ENCODE measurements around the gene ERG. TPM values are rescaled to one million over a fixed set of nuclear protein-coding genes. Genes with fewer than 3 reads are reported as not detected.

ERG gene
- total RNA-seq, 1 donor from 2014 or later, result 6.8 TPM

DNA sequence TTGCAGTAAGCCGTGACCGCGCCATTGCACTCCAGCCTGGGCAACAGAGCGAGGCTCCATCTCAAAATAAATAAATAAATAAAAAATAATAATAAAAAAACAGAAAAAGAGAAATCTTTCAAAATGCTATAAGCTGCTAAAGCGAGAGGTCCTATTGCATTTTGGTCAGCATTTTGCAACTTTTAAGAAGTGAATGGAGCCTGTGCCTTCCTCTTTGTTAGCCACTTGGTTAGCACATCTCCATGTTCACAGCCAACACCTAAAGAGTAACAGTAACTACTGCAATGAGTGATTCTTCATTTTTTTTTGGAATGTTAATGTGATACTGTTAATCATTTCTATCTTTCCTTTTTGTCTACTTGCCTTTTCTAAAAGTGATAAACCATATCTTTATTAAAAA is 80.6 kb downstream of the ERG start:
- Mint-ChIP-seq H3K27ac (no peak overlapping the region), H3K4me3 (no peak overlapping the region), H3K9me3 (no peaks in the 10 kb centered on the region), H3K36me3 (no peaks in the 10 kb centered on the region), H3K4me1 (ENCODE audit: unreplicated experiment) (no peaks in the 10 kb centered on the region), H3K27me3 (no peaks in the 10 kb centered on the region)
- DNase-seq (ENCODE audit: extremely low spot score, unreplicated experiment), result no peak
- TF ChIP-seq, protein P1, sequence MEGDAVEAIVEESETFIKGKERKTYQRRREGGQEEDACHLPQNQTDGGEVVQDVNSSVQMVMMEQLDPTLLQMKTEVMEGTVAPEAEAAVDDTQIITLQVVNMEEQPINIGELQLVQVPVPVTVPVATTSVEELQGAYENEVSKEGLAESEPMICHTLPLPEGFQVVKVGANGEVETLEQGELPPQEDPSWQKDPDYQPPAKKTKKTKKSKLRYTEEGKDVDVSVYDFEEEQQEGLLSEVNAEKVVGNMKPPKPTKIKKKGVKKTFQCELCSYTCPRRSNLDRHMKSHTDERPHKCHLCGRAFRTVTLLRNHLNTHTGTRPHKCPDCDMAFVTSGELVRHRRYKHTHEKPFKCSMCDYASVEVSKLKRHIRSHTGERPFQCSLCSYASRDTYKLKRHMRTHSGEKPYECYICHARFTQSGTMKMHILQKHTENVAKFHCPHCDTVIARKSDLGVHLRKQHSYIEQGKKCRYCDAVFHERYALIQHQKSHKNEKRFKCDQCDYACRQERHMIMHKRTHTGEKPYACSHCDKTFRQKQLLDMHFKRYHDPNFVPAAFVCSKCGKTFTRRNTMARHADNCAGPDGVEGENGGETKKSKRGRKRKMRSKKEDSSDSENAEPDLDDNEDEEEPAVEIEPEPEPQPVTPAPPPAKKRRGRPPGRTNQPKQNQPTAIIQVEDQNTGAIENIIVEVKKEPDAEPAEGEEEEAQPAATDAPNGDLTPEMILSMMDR (conservative IDR thresholded peaks at IDR 0.05), result no peak

DNA sequence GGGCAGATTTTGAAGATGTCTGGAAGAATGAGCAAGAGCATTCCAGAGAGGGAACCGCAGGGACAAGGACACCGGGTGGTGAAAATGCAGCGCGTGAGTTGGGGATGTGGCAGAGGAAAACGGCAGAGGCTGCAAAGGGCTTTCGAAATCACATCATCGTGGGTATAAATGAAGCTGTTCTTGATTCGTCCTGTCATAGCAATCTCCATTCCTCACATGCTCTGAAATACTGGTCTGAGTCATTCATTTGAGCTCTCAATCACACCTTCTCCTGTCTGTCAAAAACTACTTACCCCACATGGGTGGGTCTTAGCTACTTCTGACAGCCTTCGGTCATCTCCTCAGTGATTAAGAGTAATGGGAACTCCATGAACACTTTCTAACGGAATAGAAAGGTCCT is 81.5 kb downstream of the ERG start:
- TF ChIP-seq, protein P1 (conservative IDR thresholded peaks at IDR 0.05), result no peak
- H3K27me3 Mint-ChIP-seq, result no peaks in the 10 kb centered on the region
- no peak for DNase-seq (ENCODE audit: extremely low spot score, unreplicated experiment)
- no peak overlapping the region for H3K4me3 Mint-ChIP-seq
- no peaks in the 10 kb centered on the region for H3K36me3 Mint-ChIP-seq
- no peaks in the 10 kb centered on the region for H3K9me3 Mint-ChIP-seq
- no peak overlapping the region for H3K27ac Mint-ChIP-seq
- H3K4me1 Mint-ChIP-seq (ENCODE audit: unreplicated experiment), result no peaks in the 10 kb centered on the region

DNA sequence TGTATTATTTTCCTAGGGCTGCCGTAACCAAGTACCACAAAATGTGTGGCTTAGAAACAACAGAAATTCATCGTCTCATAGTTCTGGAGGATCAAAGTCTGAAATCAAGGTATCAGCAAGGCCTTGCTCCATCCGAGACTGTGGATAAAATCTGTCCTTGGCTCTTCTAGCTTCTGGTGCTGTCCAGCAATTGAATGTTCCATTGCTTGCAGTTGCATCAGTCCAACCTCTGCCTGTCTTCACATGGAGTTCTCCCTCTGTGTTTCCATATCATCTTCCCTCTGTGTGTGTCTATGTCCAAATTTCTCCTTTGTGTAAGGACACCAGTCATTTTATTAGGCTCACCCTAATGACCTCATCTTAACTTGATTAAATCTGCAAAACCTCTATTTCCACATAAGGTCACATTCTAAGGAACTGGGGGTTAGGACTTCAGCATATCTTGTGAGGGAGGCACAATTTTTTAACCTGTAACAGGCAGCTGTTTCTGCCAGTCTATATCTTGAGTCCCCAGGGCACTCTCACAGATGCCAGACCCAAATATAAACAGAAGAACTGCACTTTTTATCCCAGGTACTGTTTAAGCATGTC is 84.2 kb downstream of the ERG start:
- Mint-ChIP-seq H3K4me3 (no peak overlapping the region), H3K4me1 (ENCODE audit: unreplicated experiment) (no peaks in the 10 kb centered on the region), H3K9me3 (no peaks in the 10 kb centered on the region), H3K36me3 (no peaks in the 10 kb centered on the region), H3K27me3 (no peaks in the 10 kb centered on the region), H3K27ac (no peak overlapping the region)
- no peak for DNase-seq (ENCODE audit: extremely low spot score, unreplicated experiment)
- TF ChIP-seq, protein P1 (conservative IDR thresholded peaks at IDR 0.05), result no peak

DNA sequence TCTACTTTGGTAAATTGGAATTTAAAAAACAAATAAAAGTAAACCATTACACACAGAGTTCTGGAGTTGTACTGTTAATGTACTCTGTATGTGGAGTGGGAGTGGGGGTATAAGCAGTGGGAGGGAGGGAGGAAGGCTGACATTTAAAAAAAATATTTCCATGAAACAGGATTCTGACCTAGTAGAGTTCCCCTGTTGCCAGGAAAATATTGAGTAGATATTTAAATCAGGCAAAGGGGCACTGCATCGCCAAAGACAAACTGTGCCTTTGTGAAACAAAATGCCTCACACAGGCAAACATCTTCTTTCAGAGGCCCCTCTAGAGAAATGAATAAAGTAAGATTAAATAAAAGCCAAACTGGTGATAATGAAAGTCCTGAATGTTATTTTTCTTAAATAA is 87.8 kb downstream of the ERG start:
- Mint-ChIP-seq H3K9me3 (no peaks in the 10 kb centered on the region), H3K27me3 (no peaks in the 10 kb centered on the region), H3K4me1 (ENCODE audit: unreplicated experiment) (no peaks in the 10 kb centered on the region), H3K27ac (no peak overlapping the region), H3K4me3 (no peak overlapping the region), H3K36me3 (no peaks in the 10 kb centered on the region)
- DNase-seq (ENCODE audit: extremely low spot score, unreplicated experiment), result no peak
- TF ChIP-seq, protein P1 (conservative IDR thresholded peaks at IDR 0.05), result no peak

DNA sequence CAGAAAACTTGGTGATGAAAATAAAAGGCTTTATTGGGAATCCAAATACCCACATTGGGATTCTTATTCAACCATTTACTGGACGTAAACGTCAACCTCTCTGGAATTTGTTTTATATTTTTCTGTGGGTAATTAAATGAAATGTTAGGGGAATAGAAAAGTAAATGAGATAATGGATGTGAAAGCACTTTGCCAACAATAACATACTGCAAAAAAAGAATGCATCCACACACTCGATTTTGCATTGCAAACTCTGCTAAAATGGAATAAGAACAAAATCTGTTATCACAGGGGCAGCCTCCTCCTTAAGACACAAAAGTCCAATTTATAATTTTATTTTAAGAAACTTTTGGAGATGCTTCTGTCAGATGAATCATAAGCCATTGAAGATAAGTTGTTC is 88.4 kb downstream of the ERG start:
- Mint-ChIP-seq H3K27me3 (no peaks in the 10 kb centered on the region), H3K4me3 (no peak overlapping the region), H3K4me1 (ENCODE audit: unreplicated experiment) (no peaks in the 10 kb centered on the region), H3K27ac (no peak overlapping the region), H3K9me3 (no peaks in the 10 kb centered on the region), H3K36me3 (no peaks in the 10 kb centered on the region)
- TF ChIP-seq, protein P1 (conservative IDR thresholded peaks at IDR 0.05), result no peak
- DNase-seq (ENCODE audit: extremely low spot score, unreplicated experiment), result no peak

DNA sequence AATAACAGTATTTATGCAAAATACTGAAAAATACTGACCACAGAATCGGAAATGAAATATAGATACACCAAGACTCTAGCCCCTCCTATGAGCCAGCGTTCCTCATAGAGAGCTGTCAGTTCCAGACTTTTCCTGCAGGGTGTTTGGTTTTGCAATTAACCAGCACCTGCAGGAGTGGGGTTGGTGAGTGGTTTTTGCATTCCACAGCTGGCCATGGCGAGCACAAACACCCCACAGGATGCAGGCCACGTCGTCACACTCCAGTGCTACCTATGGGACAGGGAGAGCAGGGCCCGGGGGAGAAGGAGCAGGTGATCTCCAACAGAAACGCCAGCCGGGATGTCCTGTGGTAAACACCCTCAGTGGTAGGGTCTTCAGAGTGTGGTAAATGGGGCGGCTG is 94.1 kb downstream of the ERG start:
- H3K27me3 Mint-ChIP-seq, result peaks cover 10% of the 10 kb centered on the region
- TF ChIP-seq, protein P1 (conservative IDR thresholded peaks at IDR 0.05), result no peak
- no peak overlapping the region for H3K4me3 Mint-ChIP-seq
- H3K9me3 Mint-ChIP-seq, result no peaks in the 10 kb centered on the region
- no peak for DNase-seq (ENCODE audit: extremely low spot score, unreplicated experiment)
- no peaks in the 10 kb centered on the region for H3K36me3 Mint-ChIP-seq
- H3K4me1 Mint-ChIP-seq (ENCODE audit: unreplicated experiment), result no peaks in the 10 kb centered on the region
- no peak overlapping the region for H3K27ac Mint-ChIP-seq
